ENCODE results near the gene KDM4C. TPM values are rescaled to one million over a fixed set of nuclear protein-coding genes. Genes with fewer than 3 reads are reported as not detected.

KDM4C gene
- total RNA-seq, 1 experiment from 2014 or later: 16.8 TPM

GRCh38 chr9:6877671-6878161 lies 119.9 kb downstream of the KDM4C start:
- DNase-seq (ENCODE audit: low read depth, low spot score) (no peak), ATAC-seq (no peak)
- no peaks in the 10 kb centered on the region for H4K20me1 ChIP-seq (ENCODE audit: insufficient read depth)
- no peaks in the 10 kb centered on the region for H3K36me3 ChIP-seq (ENCODE audit: control insufficient read depth in 1 of 2, insufficient read depth in 2 of 2, low read length in 2 of 2)
- POLR2A ChIA-PET: no interaction called here
- no peaks in the 10 kb centered on the region for H3K4me1 ChIP-seq (ENCODE audit: control insufficient read depth in 1 of 2, insufficient read depth in 2 of 2, low read length in 2 of 2)
- no peaks in the 10 kb centered on the region for H3K27me3 ChIP-seq (ENCODE audit: insufficient read depth, low read length)
- H2AFZ ChIP-seq (ENCODE audit: low read depth, low read length, poor library complexity, severe bottlenecking): no peak overlapping the region
- no peak overlapping the region for H3K4me2 ChIP-seq (ENCODE audit: low read length)
- H3K4me3 ChIP-seq (replicated peaks in 1 of 2; ENCODE audit: low read depth in 1 of 2, low read length in 2 of 2): no peak overlapping the region
- RAD21 ChIA-PET (ENCODE audit: low non-redundant PET in 1 of 2, low total read pairs in 2 of 2, uncharacterized antibody in 2 of 2, unreplicated experiment in 2 of 2): no interaction called here
- intact Hi-C loops (cut with micrococcal nuclease): no loop called here
- CTCF ChIA-PET: no interaction called here
- BruUV-seq (replicated peaks): no TSS peak
- H3K9ac ChIP-seq (ENCODE audit: low read length): no peak overlapping the region
- no peak overlapping the region for H3K27ac ChIP-seq (ENCODE audit: low read depth, low read length)
- no peaks in the 10 kb centered on the region for H3K9me3 ChIP-seq (ENCODE audit: control insufficient read depth in 1 of 2, insufficient read depth in 1 of 2, low read depth in 1 of 2, low read length in 2 of 2)
- H3K9me2 ChIP-seq (ENCODE audit: insufficient read depth): no peaks in the 10 kb centered on the region
- no peaks in the 10 kb centered on the region for H3K79me2 ChIP-seq (ENCODE audit: insufficient read depth, low read length)
- no peak for TF ChIP-seq ZFX (IDR thresholded peaks at IDR 0.05)
- no peak for TF ChIP-seq EZH2 (IDR thresholded peaks at IDR 0.05)
- no peak for TF ChIP-seq RAD21 (IDR thresholded peaks at IDR 0.05; ENCODE audit: low read depth)
- TF ChIP-seq TCF7L2 (IDR thresholded peaks at IDR 0.05; ENCODE audit: borderline replicate concordance, extremely low read depth, insufficient read depth, insufficient read length): no peak
- no peak for TF ChIP-seq CEBPB (IDR thresholded peaks at IDR 0.05; ENCODE audit: low read depth)
- TF ChIP-seq JUND (IDR thresholded peaks at IDR 0.05): no peak

- no peak overlapping the region for H3K27ac ChIP-seq (ENCODE audit: low read depth, low read length)
- no peak overlapping the region for H3K4me2 ChIP-seq (ENCODE audit: low read length)
- H3K4me3 ChIP-seq (replicated peaks in 1 of 2; ENCODE audit: low read depth in 1 of 2, low read length in 2 of 2): no peak overlapping the region
- H3K9me2 ChIP-seq (ENCODE audit: insufficient read depth): no peaks in the 10 kb centered on the region
- ChIA-PET POLR2A (no interaction called here), RAD21 (ENCODE audit: low non-redundant PET in 1 of 2, low total read pairs in 2 of 2, uncharacterized antibody in 2 of 2, unreplicated experiment in 2 of 2) (no interaction called here), CTCF (no interaction called here)
- no peak for ATAC-seq
- H3K4me1 ChIP-seq (ENCODE audit: control insufficient read depth in 1 of 2, insufficient read depth in 2 of 2, low read length in 2 of 2): no peaks in the 10 kb centered on the region
- DNase-seq (ENCODE audit: low read depth, low spot score): no peak
- H2AFZ ChIP-seq (ENCODE audit: low read depth, low read length, poor library complexity, severe bottlenecking): no peak overlapping the region
- no peaks in the 10 kb centered on the region for H3K36me3 ChIP-seq (ENCODE audit: control insufficient read depth in 1 of 2, insufficient read depth in 2 of 2, low read length in 2 of 2)
- TF ChIP-seq RAD21 (IDR thresholded peaks at IDR 0.05; ENCODE audit: low read depth) (no peak), CBX3 (IDR thresholded peaks at IDR 0.05; ENCODE audit: low read depth) (no peak), SRF (IDR thresholded peaks at IDR 0.05; ENCODE audit: low read depth) (no peak)
- H3K27me3 ChIP-seq (ENCODE audit: insufficient read depth, low read length): no peaks in the 10 kb centered on the region
- BruUV-seq (replicated peaks): no TSS peak
- intact Hi-C loops (cut with micrococcal nuclease): loop anchor here (1.0 kb wide), 1 partner anchor 13 kb away; no protein-coding TSS in a partner anchor
- no peaks in the 10 kb centered on the region for H3K9me3 ChIP-seq (ENCODE audit: control insufficient read depth in 1 of 2, insufficient read depth in 1 of 2, low read depth in 1 of 2, low read length in 2 of 2)
- H3K9ac ChIP-seq (ENCODE audit: low read length): no peak overlapping the region
- H3K79me2 ChIP-seq (ENCODE audit: insufficient read depth, low read length): no peaks in the 10 kb centered on the region
- H4K20me1 ChIP-seq (ENCODE audit: insufficient read depth): no peaks in the 10 kb centered on the region
These were observed 122.9 kb downstream of the KDM4C start for GRCh38 chr9:6880626-6881025.
